ENCODE results near the gene CD72. TPM values are rescaled to one million over a fixed set of nuclear protein-coding genes. Genes with fewer than 3 reads are reported as not detected.

Gene CD72
- total and polyA plus RNA-seq, 4 donors: 1.6 to 11.5 (median 3.5) TPM

- DNase-seq (no peak), ATAC-seq (ENCODE audit: low FRiP score) (no peak)
- WGBS, 2 donors: 0 to 4% methylated on average over 5 of the region's 5 CpGs
- H3K27me3 ChIP-seq (ENCODE audit: control insufficient read depth in 1 of 2, insufficient read depth in 2 of 2, low read length in 1 of 2): no peaks in the 10 kb centered on the region
- intact Hi-C loops (cut with DNase I): loop anchor here in 1 of 2 donors (5.0 kb wide), 1 partner anchor 41 kb away; no protein-coding TSS in a partner anchor
- H3K4me1 ChIP-seq (ENCODE audit: control insufficient read depth in 1 of 2, insufficient read depth in 2 of 2, low read length in 2 of 2): no peaks in the 10 kb centered on the region
- H3K9me3 ChIP-seq (ENCODE audit: control insufficient read depth, low read length): no peaks in the 10 kb centered on the region
- peaks cover 0 to 3% of the 10 kb centered on the region in 2 donors for H3K36me3 ChIP-seq (ENCODE audit: control insufficient read depth in 1 of 2, insufficient read depth in 2 of 2, low read length in 1 of 2)
- H3K4me3 ChIP-seq (ENCODE audit: low read length in 2 of 2): peak overlapping the region in 1 of 2 donors; percentile 89
- no peak overlapping the region for H3K27ac ChIP-seq (ENCODE audit: low read depth in 1 of 2, low read length in 2 of 2)
Measured at GRCh38 chr9:35606138-35606504, 12.1 kb downstream of the CD72 start.

DNA sequence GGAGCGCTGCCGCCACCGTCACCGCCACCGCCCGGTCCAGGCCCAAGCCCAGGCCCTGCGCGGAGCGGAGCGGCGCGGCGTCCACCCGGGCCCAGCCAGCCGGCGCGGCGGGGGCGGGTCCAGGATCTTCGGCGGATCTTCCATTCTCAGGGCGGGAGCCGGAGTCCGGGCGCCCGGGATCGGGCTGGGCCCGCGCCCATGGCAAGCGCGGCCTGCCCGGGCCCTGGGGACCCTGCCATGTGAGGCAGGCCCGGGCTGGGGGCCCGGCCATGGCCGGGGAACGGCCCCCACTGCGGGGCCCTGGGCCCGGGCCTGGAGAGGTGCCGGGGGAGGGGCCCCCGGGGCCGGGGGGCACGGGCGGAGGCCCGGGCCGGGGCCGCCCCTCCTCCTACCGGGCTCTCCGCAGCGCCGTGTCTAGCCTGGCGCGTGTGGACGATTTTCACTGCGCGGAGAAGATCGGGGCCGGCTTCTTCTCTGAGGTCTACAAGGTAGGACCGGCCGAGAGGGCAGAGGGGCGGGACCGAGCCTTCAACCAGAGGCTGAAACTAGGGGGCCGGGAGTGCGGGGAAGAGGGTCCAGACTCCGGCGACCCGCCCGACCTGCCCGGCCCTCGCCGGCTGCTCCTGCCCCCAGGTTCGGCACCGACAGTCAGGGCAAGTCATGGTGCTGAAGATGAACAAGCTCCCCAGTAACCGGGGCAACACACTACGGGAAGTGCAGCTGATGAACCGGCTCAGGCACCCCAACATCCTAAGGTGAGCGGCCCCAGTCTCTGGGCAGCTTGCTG, 12.7 kb downstream of the CD72 start:
- Histone ChIP-seq H3K4me1 (ENCODE audit: control insufficient read depth in 1 of 2, insufficient read depth in 2 of 2, low read length in 2 of 2) (no peaks in the 10 kb centered on the region), H3K27me3 (ENCODE audit: control insufficient read depth in 1 of 2, insufficient read depth in 2 of 2, low read length in 1 of 2) (no peaks in the 10 kb centered on the region), H3K9me3 (ENCODE audit: control insufficient read depth, low read length) (no peaks in the 10 kb centered on the region), H3K27ac (ENCODE audit: low read depth in 1 of 2, low read length in 2 of 2) (no peak overlapping the region), H3K36me3 (ENCODE audit: control insufficient read depth in 1 of 2, insufficient read depth in 2 of 2, low read length in 1 of 2) (peaks cover 0 to 3% of the 10 kb centered on the region in 2 donors), H3K4me3 (ENCODE audit: low read length in 2 of 2) (peak overlapping the region; percentile 89 to 91)
- intact Hi-C loops (cut with DNase I): loop anchor here in 1 of 2 donors (2.0 to 5.0 kb wide), 3 partner anchors 41 to 127 kb away; partner anchors contain the start of genes CREB3 and TLN1
- 0 to 1% methylated on average over 43 to 76 of the region's 76 CpGs for WGBS, 2 donors
- DNase-seq (peak; percentile 61 to 79), ATAC-seq (ENCODE audit: low FRiP score) (no peak)

GRCh38 chr9:35604578-35605350, 13.4 kb downstream of the CD72 start, which contains the start of gene TESK1:
Gene TESK1 (plus strand): TSS chr9:35605262. CDS start chr9:35605620, 358 bp downstream.
- WGBS, 2 donors: 0% methylated on average over 30 to 55 of the region's 55 CpGs
- Histone ChIP-seq H3K27ac (ENCODE audit: low read depth in 1 of 2, low read length in 2 of 2) (peak within 1 kb of the TSS; percentile 2 to 66), H3K4me1 (ENCODE audit: control insufficient read depth in 1 of 2, insufficient read depth in 2 of 2, low read length in 2 of 2) (no peaks in the 10 kb centered on the region), H3K9me3 (ENCODE audit: control insufficient read depth, low read length) (no peaks in the 10 kb centered on the region), H3K36me3 (ENCODE audit: control insufficient read depth in 1 of 2, insufficient read depth in 2 of 2, low read length in 1 of 2) (peaks cover 0 to 3% of the 10 kb centered on the region in 2 donors), H3K27me3 (ENCODE audit: control insufficient read depth in 1 of 2, insufficient read depth in 2 of 2, low read length in 1 of 2) (no peaks in the 10 kb centered on the region), H3K4me3 (ENCODE audit: low read length in 2 of 2) (peak within 1 kb of the TSS; percentile 89 to 91)
- DNase-seq: peak; percentile 86 to 91
- peak; percentile 69 for ATAC-seq (ENCODE audit: low FRiP score)
- intact Hi-C loops (cut with DNase I): loop anchor here (2.0 to 5.0 kb wide), 5 partner anchors 37 to 128 kb away; partner anchors contain the start of genes CREB3 (in 1 of the 2), RUSC2 (in 1 of the 2) and TLN1 (in 1 of the 2)

- Histone ChIP-seq H3K27me3 (ENCODE audit: control insufficient read depth in 1 of 2, insufficient read depth in 2 of 2, low read length in 1 of 2) (no peaks in the 10 kb centered on the region), H3K36me3 (ENCODE audit: control insufficient read depth in 1 of 2, insufficient read depth in 2 of 2, low read length in 1 of 2) (peaks cover 0 to 3% of the 10 kb centered on the region in 2 donors), H3K27ac (ENCODE audit: low read depth in 1 of 2, low read length in 2 of 2) (peak overlapping the region; percentile 2 to 66), H3K4me3 (ENCODE audit: low read length in 2 of 2) (peak overlapping the region; percentile 1 to 89), H3K9me3 (ENCODE audit: control insufficient read depth, low read length) (no peaks in the 10 kb centered on the region), H3K4me1 (ENCODE audit: control insufficient read depth in 1 of 2, insufficient read depth in 2 of 2, low read length in 2 of 2) (no peaks in the 10 kb centered on the region)
- intact Hi-C loops (cut with DNase I): loop anchor here (2.0 to 5.0 kb wide), 4 partner anchors 37 to 129 kb away; partner anchors contain the start of genes CREB3 (in 1 of the 2), RUSC2 (in 1 of the 2) and TLN1 (in 1 of the 2)
- ATAC-seq (ENCODE audit: low FRiP score) (peak; percentile 98), DNase-seq (peak; percentile 100)
- WGBS, 2 donors: 0% methylated on average over 41 of the region's 41 CpGs
Measured at GRCh38 chr9:35603986-35604577, 14.1 kb downstream of the CD72 start.

DNA sequence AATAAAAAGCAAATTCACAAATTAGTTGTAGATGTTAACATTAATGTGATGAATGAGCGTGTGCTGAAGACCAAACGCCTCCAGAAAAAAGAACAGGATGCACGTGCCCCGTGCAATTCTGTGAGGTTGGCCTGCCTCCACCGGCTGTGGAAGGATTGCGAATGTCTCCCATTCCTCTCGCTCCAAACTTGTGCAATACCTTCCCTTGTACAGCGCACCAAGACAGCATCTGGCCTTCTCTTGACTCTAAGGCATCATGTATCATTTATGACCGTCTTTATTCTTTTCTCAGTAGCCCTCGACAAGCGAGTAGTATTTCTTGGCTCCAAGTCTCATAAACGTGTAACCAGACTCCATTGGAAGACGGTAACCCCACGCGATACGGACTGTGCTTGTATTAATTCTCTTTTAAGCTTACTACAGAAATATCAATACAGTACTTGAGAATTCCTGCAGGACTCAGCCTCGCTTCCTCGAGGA, 14.7 kb downstream of the CD72 start:
- peak; percentile 79 to 86 for DNase-seq

GRCh38 chr9:35599763-35600604, 18.2 kb downstream of the CD72 start:
- Histone ChIP-seq H3K4me3 (ENCODE audit: low read length in 2 of 2) (no peak overlapping the region), H3K36me3 (ENCODE audit: control insufficient read depth in 1 of 2, insufficient read depth in 2 of 2, low read length in 1 of 2) (no peaks in the 10 kb centered on the region), H3K4me1 (ENCODE audit: control insufficient read depth in 1 of 2, insufficient read depth in 2 of 2, low read length in 2 of 2) (no peaks in the 10 kb centered on the region), H3K27ac (ENCODE audit: low read depth in 1 of 2, low read length in 2 of 2) (no peak overlapping the region), H3K27me3 (ENCODE audit: control insufficient read depth in 1 of 2, insufficient read depth in 2 of 2, low read length in 1 of 2) (no peaks in the 10 kb centered on the region), H3K9me3 (ENCODE audit: control insufficient read depth, low read length) (no peaks in the 10 kb centered on the region)
- DNase-seq (peak in 1 of 2 donors; percentile 58), ATAC-seq (ENCODE audit: low FRiP score) (no peak)
- intact Hi-C loops (cut with DNase I): loop anchor here (5.0 kb wide), 2 partner anchors 33 to 108 kb away; partner anchors contain the start of gene RUSC2 (in 1 of the 2)
- WGBS, 2 donors: 42 to 51% methylated on average over 14 of the region's 14 CpGs

More for the DNA sequence above, 14.7 kb downstream of the CD72 start:
- peak; percentile 44 for ATAC-seq (ENCODE audit: low FRiP score)
- no peaks in the 10 kb centered on the region for H3K9me3 ChIP-seq (ENCODE audit: control insufficient read depth, low read length)
- 0 to 1% methylated on average over 18 of the region's 18 CpGs for WGBS, 2 donors
- intact Hi-C loops (cut with DNase I): loop anchor here (5.0 kb wide), 2 partner anchors 36 to 111 kb away; partner anchors contain the start of gene RUSC2 (in 1 of the 2)
- no peaks in the 10 kb centered on the region for H3K27me3 ChIP-seq (ENCODE audit: control insufficient read depth in 1 of 2, insufficient read depth in 2 of 2, low read length in 1 of 2)
- H3K27ac ChIP-seq (ENCODE audit: low read depth in 1 of 2, low read length in 2 of 2): peak overlapping the region in 1 of 2 donors; percentile 64
- H3K4me1 ChIP-seq (ENCODE audit: control insufficient read depth in 1 of 2, insufficient read depth in 2 of 2, low read length in 2 of 2): no peaks in the 10 kb centered on the region
- peaks cover 0 to 3% of the 10 kb centered on the region in 2 donors for H3K36me3 ChIP-seq (ENCODE audit: control insufficient read depth in 1 of 2, insufficient read depth in 2 of 2, low read length in 1 of 2)
- peak overlapping the region in 1 of 2 donors; percentile 18 for H3K4me3 ChIP-seq (ENCODE audit: low read length in 2 of 2)

DNA sequence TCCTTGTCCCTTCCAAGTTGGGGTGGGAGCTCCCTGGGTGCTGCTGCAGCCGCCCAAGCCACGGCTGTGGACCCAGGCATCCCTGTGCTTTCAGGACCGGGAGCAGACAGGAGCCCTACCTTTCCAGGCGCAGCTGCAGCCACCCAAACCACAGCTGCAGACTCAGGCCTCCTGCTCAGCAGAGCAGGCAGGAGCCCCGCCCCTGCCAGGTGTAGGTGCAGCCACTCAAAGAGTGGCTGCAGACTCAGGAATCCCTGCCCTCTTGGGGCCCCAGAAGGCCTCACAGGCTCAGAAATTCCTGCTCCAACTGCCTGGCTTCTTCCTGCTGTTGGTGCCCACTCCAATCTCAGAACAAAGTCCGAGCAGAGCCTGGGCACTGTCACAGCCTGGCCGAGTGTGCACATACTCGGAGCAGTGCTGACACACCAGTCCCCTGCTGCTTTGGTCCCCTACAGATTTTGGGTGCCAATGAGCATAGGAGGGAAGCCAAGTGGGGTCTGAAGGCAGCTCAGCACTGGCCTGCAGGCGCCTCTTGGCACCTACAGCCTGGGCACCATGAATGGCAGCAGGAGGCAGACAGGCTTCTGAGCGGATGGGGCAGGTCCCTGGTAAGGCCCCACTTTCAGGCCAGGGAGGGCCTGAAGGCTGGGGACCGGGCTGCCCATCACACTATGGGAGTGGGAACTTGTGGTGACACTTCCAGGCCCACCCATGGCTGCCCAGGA, 19.2 kb downstream of the CD72 start:
- H3K4me3 ChIP-seq (ENCODE audit: low read length in 2 of 2): no peak overlapping the region
- H3K27me3 ChIP-seq (ENCODE audit: control insufficient read depth in 1 of 2, insufficient read depth in 2 of 2, low read length in 1 of 2): no peaks in the 10 kb centered on the region
- 71 to 76% methylated on average over 11 of the region's 11 CpGs for WGBS, 2 donors
- H3K27ac ChIP-seq (ENCODE audit: low read depth in 1 of 2, low read length in 2 of 2): peak overlapping the region in 1 of 2 donors; percentile 1
- intact Hi-C loops (cut with DNase I): no loop called here
- DNase-seq (no peak), ATAC-seq (ENCODE audit: low FRiP score) (no peak)
- H3K9me3 ChIP-seq (ENCODE audit: control insufficient read depth, low read length): peaks cover 3% of the 10 kb centered on the region
- H3K36me3 ChIP-seq (ENCODE audit: control insufficient read depth in 1 of 2, insufficient read depth in 2 of 2, low read length in 1 of 2): no peaks in the 10 kb centered on the region
- H3K4me1 ChIP-seq (ENCODE audit: control insufficient read depth in 1 of 2, insufficient read depth in 2 of 2, low read length in 2 of 2): no peaks in the 10 kb centered on the region

All from aorta (tissue), 5 donors.